ENCODE data around the gene CBX7.

DNA sequence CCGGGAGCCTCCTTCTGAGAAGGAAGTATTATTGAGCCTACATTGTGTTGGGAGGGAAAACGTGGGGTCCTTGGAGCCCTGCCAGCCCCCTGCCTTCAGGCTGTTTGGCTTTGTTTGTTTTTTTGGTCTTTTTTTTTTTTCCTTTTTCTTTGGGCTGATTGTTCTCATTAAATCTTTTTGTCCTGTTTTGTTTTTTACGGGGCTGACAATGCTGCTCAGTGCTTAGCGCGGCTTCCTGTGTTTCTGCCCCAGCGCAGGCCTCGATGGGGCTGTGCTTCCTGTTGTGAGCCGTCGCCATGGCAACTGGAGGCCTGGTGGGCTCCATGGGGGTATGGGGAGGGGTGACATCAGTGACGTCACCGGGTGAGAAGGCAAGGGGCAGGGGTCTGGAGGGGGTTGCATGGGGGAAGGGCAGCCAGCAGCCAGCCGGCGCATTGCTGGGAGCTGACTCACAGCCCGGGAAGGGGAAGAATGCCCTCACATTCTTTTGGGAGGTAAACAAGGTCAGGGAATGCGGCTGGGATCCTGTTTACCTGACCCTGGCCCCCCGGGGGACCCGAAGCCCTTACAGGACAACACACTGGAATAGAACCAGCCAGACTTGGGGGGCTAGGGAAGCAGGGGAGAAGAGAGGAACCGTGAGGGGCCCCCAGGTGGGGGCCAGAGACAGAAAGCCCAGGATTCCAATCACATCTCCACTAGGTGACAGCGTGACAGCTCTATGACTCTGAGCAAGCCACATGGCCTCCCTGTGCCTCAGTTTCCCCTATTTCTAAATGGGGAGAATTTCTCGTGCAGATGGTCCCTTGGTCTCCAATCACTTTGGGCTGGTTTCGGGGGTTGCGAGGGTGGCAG lies 22.2 kb upstream of the CBX7 start:
- no peak for TF ChIP-seq GATA2 (IDR thresholded peaks at IDR 0.05; ENCODE audit: low read depth, low read length)
- no peak for TF ChIP-seq GATA3 (IDR thresholded peaks at IDR 0.05; ENCODE audit: low read depth, low read length)

All from SH-SY5Y (cell line).